Upper lobe of left lung (tissue), 6 donors: ENCODE data around the gene TMPRSS2. TPM values are rescaled to one million over a fixed set of nuclear protein-coding genes. Genes with fewer than 3 reads are reported as not detected.

ENCODE experiments used
- ATAC-seq, 2 donors: fragments of 200-7000 bp; cut with Tn5 transposase; one replicate each; pipeline ENCODE4 v1.9.1; 2022; ENCODE audit warnings: mild to moderate bottlenecking in 2 of 2, moderate library complexity in 2 of 2; ENCODE audit not compliant: low FRiP score in 2 of 2
- DNase-seq, 2 donors: peaks; one replicate each; pipeline ENCODE4 v3.0.0-alpha.2; 2019 to 2020
- H3K27ac ChIP-seq, 4 donors: fragments of 200-600 bp; sonication (generic); one replicate each; pipeline ENCODE4 v1.5.1; 2016 to 2019
- H3K27me3 ChIP-seq, 4 donors: fragments of 200-600 bp; sonication (generic); one replicate each; pipeline ENCODE4 v1.5.1; 2017 to 2019
- H3K36me3 ChIP-seq, 4 donors: fragments of 200-600 bp; sonication (generic); one replicate each; pipeline ENCODE4 v1.5.1; 2016 to 2019
- H3K4me1 ChIP-seq, 4 donors: fragments of 200-600 bp; sonication (generic); one replicate each; pipeline ENCODE4 v1.5.1; 2018 to 2019
- H3K4me3 ChIP-seq, 4 donors: fragments of 200-600 bp; sonication (generic); one replicate each; pipeline ENCODE4 v1.5.1; 2017 to 2019; ENCODE audit warnings: mild to moderate bottlenecking in 2 of 4, moderate library complexity in 1 of 4
- H3K9me3 ChIP-seq, 4 donors: fragments of 200-600 bp; sonication (generic); one replicate each; pipeline ENCODE4 v1.5.1; 2018 to 2019
- CTCF ChIP-seq, 6 experiments: fragments of 450-650 bp in 4 of 6; fragments of 200-600 bp in 2 of 6; sonication (generic) in 2 of 6; IDR thresholded peaks; one replicate each; pipeline ENCODE4 v1.5.1; 2016 to 2019; ENCODE audit warnings: antibody characterized with exemption in 6 of 6
- EP300 ChIP-seq, 4 donors: sonication (generic); formaldehyde crosslinking; IDR thresholded peaks; one replicate each; pipeline ENCODE4 v1.5.1; 2017; ENCODE audit warnings: antibody characterized with exemption in 4 of 4, control low read depth in 2 of 4
- POLR2A ChIP-seq, 4 donors: fragments of 450-650 bp; IDR thresholded peaks; one replicate each; pipeline ENCODE4 v1.5.1; 2016 to 2017; ENCODE audit warnings: antibody characterized with exemption in 4 of 4, mild to moderate bottlenecking in 2 of 4
- POLR2AphosphoS5 ChIP-seq, 2 donors: sonication (generic); formaldehyde crosslinking; IDR thresholded peaks; one replicate each; pipeline ENCODE4 v1.5.1; 2017; ENCODE audit warnings: antibody characterized with exemption in 2 of 2
- WGBS, 2 donors: methylation state at CpG; one replicate each; pipeline ENCODE4 v1.1.5; 2017 to 2018; 5-methylcytosine and 5-hydroxymethylcytosine counted together
- total RNA-seq, 6 donors: library from RNA; depleted of rRNA in 4 of 6; stranded (reverse); fragments of >200 nt in 4 of 6; gene quantifications; one replicate each; pipeline versions ENCODE4 v1.1.0 to v1.2.1, GENCODE V29; 2016 to 2021
- donor health status: DM: no; HTN: no; CAD: no; lungs with moderate emphysema.
- donor health status: DM: no; HTN: yes; CAD: no; lungs with severe emphysema.

The TMPRSS2 gene
- total RNA-seq, 6 donors from 2014 or later, result 65.3 to 195 (median 98.5) TPM

GRCh38 chr21:41458121-41458520 lies 49.8 kb downstream of the TMPRSS2 start:
- no peak for TF ChIP-seq EP300 (IDR thresholded peaks at IDR 0.05)
- no peak for TF ChIP-seq POLR2A (IDR thresholded peaks at IDR 0.05)
- TF ChIP-seq POLR2AphosphoS5 (IDR thresholded peaks at IDR 0.05), result no peak
- TF ChIP-seq CTCF (IDR thresholded peaks at IDR 0.05), result no peak
- Histone ChIP-seq H3K4me3 (no peak overlapping the region), H3K4me1 (peaks cover 0 to 3% (median 1%) of the 10 kb centered on the region in 4 donors), H3K9me3 (no peaks in the 10 kb centered on the region), H3K27me3 (no peaks in the 10 kb centered on the region), H3K36me3 (peaks cover 11 to 63% (median 41%) of the 10 kb centered on the region in 4 donors), H3K27ac (no peak overlapping the region)
- 92 to 93% methylated on average over 4 to 6 of the region's 6 CpGs for WGBS, 2 donors
- DNase-seq (no peak), ATAC-seq (no peak)

GRCh38 chr21:41453761-41454160 lies 54.2 kb downstream of the TMPRSS2 start:
- H3K4me3 ChIP-seq, result no peak overlapping the region
- no peaks in the 10 kb centered on the region for H3K27me3 ChIP-seq
- peaks cover 15 to 92% (median 51%) of the 10 kb centered on the region in 4 donors for H3K36me3 ChIP-seq
- DNase-seq (no peak), ATAC-seq (no peak)
- H3K9me3 ChIP-seq, result no peaks in the 10 kb centered on the region
- H3K27ac ChIP-seq, result no peak overlapping the region
- no peaks in the 10 kb centered on the region for H3K4me1 ChIP-seq
- no peak for TF ChIP-seq EP300 (IDR thresholded peaks at IDR 0.05)
- no peak for TF ChIP-seq POLR2A (IDR thresholded peaks at IDR 0.05)
- TF ChIP-seq POLR2AphosphoS5 (IDR thresholded peaks at IDR 0.05), result no peak
- no peak for TF ChIP-seq CTCF (IDR thresholded peaks at IDR 0.05)
- 58 to 84% methylated on average over 3 of the region's 3 CpGs for WGBS, 2 donors

- peaks cover 11 to 92% (median 47%) of the 10 kb centered on the region in 4 donors for H3K36me3 ChIP-seq
- H3K27ac ChIP-seq, result no peak overlapping the region
- no peak for ATAC-seq
- no peak for DNase-seq
- WGBS, 2 donors, result 78 to 100% methylated on average over 3 of the region's 3 CpGs
- TF ChIP-seq POLR2A (IDR thresholded peaks at IDR 0.05), result no peak
- no peak for TF ChIP-seq EP300 (IDR thresholded peaks at IDR 0.05)
- no peak for TF ChIP-seq POLR2AphosphoS5 (IDR thresholded peaks at IDR 0.05)
- no peak for TF ChIP-seq CTCF (IDR thresholded peaks at IDR 0.05)
- no peaks in the 10 kb centered on the region for H3K9me3 ChIP-seq
- H3K4me3 ChIP-seq, result no peak overlapping the region
- no peaks in the 10 kb centered on the region for H3K4me1 ChIP-seq
- no peaks in the 10 kb centered on the region for H3K27me3 ChIP-seq
Measured at GRCh38 chr21:41453198-41453597, 54.8 kb downstream of the TMPRSS2 start.

- no peak for ATAC-seq
- DNase-seq, result peak in 1 of 2 donors; percentile 37
- WGBS, 2 donors, result 83 to 85% methylated on average over 14 to 15 of the region's 16 CpGs
Measured at GRCh38 chr21:41451753-41452676, 55.9 kb downstream of the TMPRSS2 start.

More at GRCh38 chr21:41451753-41452676, 55.9 kb downstream of the TMPRSS2 start:
- Histone ChIP-seq H3K4me3 (no peak overlapping the region), H3K27me3 (no peaks in the 10 kb centered on the region), H3K9me3 (no peaks in the 10 kb centered on the region), H3K4me1 (no peaks in the 10 kb centered on the region), H3K27ac (no peak overlapping the region), H3K36me3 (peaks cover 11 to 92% (median 45%) of the 10 kb centered on the region in 4 donors)
- TF ChIP-seq CTCF (IDR thresholded peaks at IDR 0.05) (no peak), POLR2AphosphoS5 (IDR thresholded peaks at IDR 0.05) (no peak), POLR2A (IDR thresholded peaks at IDR 0.05) (no peak), EP300 (IDR thresholded peaks at IDR 0.05) (no peak)
